Natural killer cell (primary cell): ENCODE data around the gene UBXN1. TPM values are rescaled to one million over a fixed set of nuclear protein-coding genes. Genes with fewer than 3 reads are reported as not detected.

Experiments used
- ATAC-seq, 3 donors: fragments of 150-1000 bp in 2 of 3; fragments of 200-7000 bp in 1 of 3; cut with Tn5 transposase; 1 replicate in 1 of 3; 2 replicates in 2 of 3; pipeline ENCODE4 v1.10.0; 2021; ENCODE audit warnings: mild to moderate bottlenecking in 2 of 3, moderate library complexity in 2 of 3
- DNase-seq, 2 donors: peaks; one replicate each; pipeline versions ENCODE4 v3.0.0 to v3.0.0-alpha.2; 2013 to 2021; ENCODE audit warnings: mixed read lengths in 1 of 2
- H3K27ac ChIP-seq: one replicate; pipeline ENCODE4 v1.5.1; 2013; ENCODE audit warnings: mild to moderate bottlenecking, low read length
- H3K27me3 ChIP-seq: one replicate; pipeline ENCODE4 v1.6.1; 2013; ENCODE audit warnings: low read length; ENCODE audit not compliant: control insufficient read depth, insufficient read depth
- H3K36me3 ChIP-seq: one replicate; pipeline ENCODE4 v1.6.1; 2013; ENCODE audit warnings: low read length; ENCODE audit not compliant: control insufficient read depth, insufficient read depth
- H3K4me1 ChIP-seq: one replicate; pipeline ENCODE4 v1.6.1; 2013; ENCODE audit warnings: low read length; ENCODE audit not compliant: control insufficient read depth, insufficient read depth
- H3K4me3 ChIP-seq: one replicate; pipeline ENCODE4 v1.5.1; 2013; ENCODE audit warnings: low read length
- H3K9me3 ChIP-seq: one replicate; pipeline ENCODE4 v1.6.1; 2013; ENCODE audit warnings: low read length; ENCODE audit not compliant: control insufficient read depth, insufficient read depth
- H3K27ac Mint-ChIP-seq, 2 donors: one replicate each; pipeline ENCODE4 v1.8.0; 2022; ENCODE audit warnings: mild to moderate bottlenecking in 2 of 2, mixed read lengths in 2 of 2, moderate library complexity in 1 of 2
- H3K27me3 Mint-ChIP-seq, 2 donors: one replicate each; pipeline ENCODE4 v1.8.0; 2022; ENCODE audit warnings: low read depth in 2 of 2, mixed read lengths in 2 of 2
- H3K36me3 Mint-ChIP-seq: one replicate; pipeline ENCODE4 v1.8.0; 2022; ENCODE audit warnings: mixed read lengths
- H3K4me1 Mint-ChIP-seq, 2 donors: one replicate each; pipeline ENCODE4 v1.8.0; 2022; ENCODE audit warnings: mixed read lengths in 2 of 2
- H3K4me3 Mint-ChIP-seq: one replicate; pipeline ENCODE4 v1.8.0; 2022; ENCODE audit warnings: mild to moderate bottlenecking, moderate library complexity, mixed read lengths
- H3K9me3 Mint-ChIP-seq, 2 donors: one replicate each; pipeline ENCODE4 v1.8.0; 2022; ENCODE audit warnings: mixed read lengths in 2 of 2
- CTCF ChIP-seq: fragments of 200-600 bp; IDR thresholded peaks from one replicate; pipeline ENCODE4 v1.8.0; 2022; ENCODE audit warnings: antibody characterized with exemption
- WGBS: methylation state at CpG from one replicate; pipeline ENCODE4 v1.1.7; 2013; ENCODE audit warnings: missing lambda C conversion rate; ENCODE audit not compliant: insufficient coverage; 5-methylcytosine and 5-hydroxymethylcytosine counted together
- intact Hi-C: fragments of 100-400 bp; cut with micrococcal nuclease; formaldehyde crosslinking; loops from one replicate; pipeline ENCODE4 v1.14.2; 2022
- total RNA-seq, 4 donors: library from RNA; stranded (reverse); fragments of 120-200 nt in 1 of 4; gene quantifications; one replicate each; pipeline versions ENCODE4 v1.2.3 to v1.2.4, GENCODE V29; 2013 to 2022

Gene UBXN1
- total RNA-seq, 3 donors from 2014 or later (not counting 1 experiment from before 2014, with no cell fraction given) = 179 to 238 (median 238) TPM

- Histone ChIP-seq H3K4me3 (peak overlapping the region; percentile 85), H3K27me3 (no peaks in the 10 kb centered on the region), H3K9me3 (no peaks in the 10 kb centered on the region), H3K4me1 (peaks cover 33% of the 10 kb centered on the region), H3K27ac (peak overlapping the region; percentile 59), H3K36me3 (peaks cover 8% of the 10 kb centered on the region)
- ATAC-seq (peak; percentile 16 to 35 (median 29)), DNase-seq (peak in 1 of 2 donors; percentile 71)
- Mint-ChIP-seq H3K4me3 (peak overlapping the region; percentile 99), H3K9me3 (no peaks in the 10 kb centered on the region), H3K4me1 (peaks cover 25 to 40% of the 10 kb centered on the region in 2 donors), H3K36me3 (no peaks in the 10 kb centered on the region), H3K27ac (peak overlapping the region; percentile 92 to 97), H3K27me3 (no peaks in the 10 kb centered on the region)
- 0% methylated on average over 17 of the region's 17 CpGs for WGBS
- intact Hi-C loops = loop anchor here (5.0 kb wide), 1 partner anchor 36 kb away; the partner anchor contains the start of genes BSCL2 and GNG3
- no peak for TF ChIP-seq CTCF
These were observed 7.7 kb downstream of the UBXN1 start for GRCh38 chr11:62671236-62671607.

- Histone ChIP-seq H3K4me1 (peaks cover 40% of the 10 kb centered on the region), H3K36me3 (peaks cover 6% of the 10 kb centered on the region), H3K9me3 (no peaks in the 10 kb centered on the region), H3K27ac (no peak overlapping the region), H3K4me3 (no peak overlapping the region), H3K27me3 (no peaks in the 10 kb centered on the region)
- Mint-ChIP-seq H3K36me3 (no peaks in the 10 kb centered on the region), H3K4me3 (no peak overlapping the region), H3K9me3 (no peaks in the 10 kb centered on the region), H3K4me1 (peaks cover 25 to 45% of the 10 kb centered on the region in 2 donors), H3K27me3 (no peaks in the 10 kb centered on the region), H3K27ac (peak overlapping the region in 1 of 2 donors; percentile 97)
- no peak for TF ChIP-seq CTCF
- intact Hi-C loops = loop anchor here (5.0 kb wide), 2 partner anchors 38 to 58 kb away; partner anchors contain the start of genes BSCL2, GNG3, HNRNPUL2 and TTC9C
- 93% methylated on average over 4 of the region's 4 CpGs for WGBS
- no peak for ATAC-seq
- DNase-seq = no peak
These were observed 9.3 kb downstream of the UBXN1 start for GRCh38 chr11:62669420-62670161.

- peaks cover 13% of the 10 kb centered on the region for H3K36me3 ChIP-seq
- ATAC-seq = no peak
- Mint-ChIP-seq H3K27ac (peak overlapping the region in 1 of 2 donors; percentile 87), H3K4me3 (no peak overlapping the region), H3K9me3 (no peaks in the 10 kb centered on the region), H3K36me3 (no peaks in the 10 kb centered on the region), H3K27me3 (no peaks in the 10 kb centered on the region), H3K4me1 (peaks cover 25 to 49% of the 10 kb centered on the region in 2 donors)
- DNase-seq = no peak
- H3K4me1 ChIP-seq = peaks cover 42% of the 10 kb centered on the region
- H3K9me3 ChIP-seq = no peaks in the 10 kb centered on the region
- no peaks in the 10 kb centered on the region for H3K27me3 ChIP-seq
- no peak for TF ChIP-seq CTCF
- H3K4me3 ChIP-seq = no peak overlapping the region
- H3K27ac ChIP-seq = no peak overlapping the region
- intact Hi-C loops = loop anchor here (5.0 kb wide), 1 partner anchor 60 kb away; the partner anchor contains the start of genes HNRNPUL2 and TTC9C
- WGBS = 69% methylated on average over 1 of the region's 2 CpGs
These were observed 11.4 kb downstream of the UBXN1 start for GRCh38 chr11:62667460-62667859.
